Heart left ventricle (tissue), 16 donors: Measurements from ENCODE around the gene ARHGAP18. TPM values are rescaled to one million over a fixed set of nuclear protein-coding genes. Genes with fewer than 3 reads are reported as not detected.

ENCODE experiments used
- ATAC-seq, 4 donors: fragments of 200-7000 bp; cut with Tn5 transposase; one replicate each; pipeline ENCODE4 v1.9.1; 2020 to 2022; ENCODE audit warnings: moderate library complexity in 4 of 4, mild to moderate bottlenecking in 3 of 4, moderate number of reproducible peaks in 1 of 4
- DNase-seq, 5 donors: peaks; one replicate each; pipeline ENCODE4 v3.0.0-alpha.2; 2020
- H3K27ac ChIP-seq, 12 donors: fragments of 200-600 bp; sonication (generic) in 4 of 12; one replicate each; pipeline versions ENCODE4 v1.5.0 to v1.8.0; 2016 to 2022; ENCODE audit warnings: mild to moderate bottlenecking in 2 of 12
- H3K27me3 ChIP-seq, 9 donors: fragments of 200-600 bp; sonication (generic) in 2 of 9; one replicate each; pipeline versions ENCODE4 v1.5.1 to v1.8.0; 2016 to 2022; ENCODE audit warnings: mild to moderate bottlenecking in 3 of 9
- H3K36me3 ChIP-seq, 9 donors: fragments of 200-600 bp; sonication (generic) in 2 of 9; one replicate each; pipeline versions ENCODE4 v1.5.0 to v1.8.0; 2018 to 2022; ENCODE audit warnings: mild to moderate bottlenecking in 2 of 9
- H3K4me1 ChIP-seq, 12 donors: fragments of 200-600 bp; sonication (generic) in 4 of 12; one replicate each; pipeline versions ENCODE4 v1.5.0 to v1.8.0; 2016 to 2022; ENCODE audit warnings: mild to moderate bottlenecking in 3 of 12
- H3K4me3 ChIP-seq, 12 donors: fragments of 200-600 bp; sonication (generic) in 4 of 12; one replicate each; pipeline versions ENCODE4 v1.5.0 to v1.8.0; 2017 to 2022; ENCODE audit warnings: mild to moderate bottlenecking in 9 of 12, moderate library complexity in 4 of 12
- H3K9me3 ChIP-seq, 12 donors: fragments of 200-600 bp; sonication (generic) in 4 of 12; one replicate each; pipeline versions ENCODE4 v1.5.0 to v1.8.0; 2016 to 2022; ENCODE audit warnings: mild to moderate bottlenecking in 1 of 12
- CTCF ChIP-seq, 12 donors: fragments of 200-600 bp; sonication (generic) in 4 of 12; IDR thresholded peaks; one replicate each; pipeline versions ENCODE4 v1.5.0 to v1.8.0; 2018 to 2022; ENCODE audit warnings: antibody characterized with exemption in 12 of 12, mild to moderate bottlenecking in 5 of 12
- POLR2A ChIP-seq, 2 donors: fragments of 450-650 bp; IDR thresholded peaks; one replicate each; pipeline ENCODE4 v1.6.1; 2017; ENCODE audit warnings: antibody characterized with exemption in 2 of 2, mild to moderate bottlenecking in 2 of 2, moderate library complexity in 2 of 2
- WGBS, 4 donors: extraction: QIAGEN DNeasy Blood & Tissue Kit in 2 of 4; methylation state at CpG; one replicate each; pipeline versions ENCODE4 v1.1.5 to v1.1.7; 2013 to 2018; 5-methylcytosine and 5-hydroxymethylcytosine counted together
- intact Hi-C, 10 donors: fragments of 100-400 bp; cut with DNase I; formaldehyde crosslinking; loops; one replicate each; pipeline versions ENCODE4 v1.11.1 to v1.14.2; 2022
- polyA plus RNA-seq, 2 donors: library from polyadenylated mRNA; stranded (reverse); fragments of 200-250 nt; gene quantifications; one replicate each; pipeline ENCODE4 v1.2.3, GENCODE V29; 2013
- total RNA-seq, 9 donors: library from RNA; depleted of rRNA in 2 of 9; stranded (reverse); fragments of >200 nt in 2 of 9; fragmentation: NEBNext Ultra II Directional in 3 of 9; extraction: Animal tissue kit (Norgen Biotek cat#: 25700) in 3 of 9; gene quantifications; one replicate each; pipeline versions ENCODE4 v1.1.0 to v1.2.4, GENCODE V29; 2016 to 2023
- donor health status: ischemic (EF 13 %, LVEDD 7.1; RV severe dilation, severe dysfunction).
- donor health status: healthy with polysubstance abuse.
- donor health status: DM: no; HTN: yes; CAD: no.
- donor health status: DM: no; HTN: no; CAD: no.
- donor health status: ischemic (EF 25% LVEDD 6.9; RV normal size, moderate dysfunction).
- donor health status: ischemic (EF 25% LVEDD 5.7; RV mildly dilated, moderate dysfunction).
- donor health status: healthy.
- donor health status: DM: yes; HTN: yes; CAD: no.
- donor health status: ischemic (EF 35%, LVEDD 5.7; RV mildly dilated, moderate dysfunction).
- donor health status: nonischemic (EF 11% LVEDD 7.7; RV severe dilation, severe dysfunction).
- donor health status: DM: yes; HTN: yes; CAD: no.
- donor health status: PGD.
- donor health status: ischemic (EF 29% LVEDD 5.4; RV normal size, mild dysfunction).
- donor health status: nonischemic (EF 23%, LVEDD 6.1; RV moderate dilation, normal function).

ARHGAP18 gene
- total and polyA plus RNA-seq, 11 donors = 1.6 to 26.4 (median 3.9) TPM

DNA sequence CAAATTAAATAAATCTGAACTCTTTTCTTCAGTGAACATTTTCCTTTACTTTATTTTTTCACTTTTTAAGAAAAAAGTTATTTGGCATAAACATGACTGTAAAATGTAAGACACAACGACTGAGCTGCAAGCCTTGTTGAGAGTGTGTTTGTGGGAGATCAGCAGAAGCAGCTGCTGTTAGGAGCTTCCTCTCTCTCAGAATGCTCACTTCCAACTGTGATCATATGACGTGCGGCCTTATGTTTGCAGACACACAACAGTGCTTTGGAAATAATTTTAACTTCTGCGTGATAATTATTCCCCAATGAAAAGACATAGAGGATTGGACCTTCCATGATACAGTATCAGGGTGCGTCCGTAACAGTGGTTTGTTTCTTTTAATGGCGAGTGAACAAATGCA is 104.0 kb downstream of the ARHGAP18 start:
- intact Hi-C loops = loop anchor here in 1 of 10 donors (10.0 kb wide), 1 partner anchor 329 kb away; no protein-coding TSS in a partner anchor
- WGBS, 4 donors = 84 to 89% (median 85%) methylated on average over 7 of the region's 7 CpGs
- TF ChIP-seq POLR2A (IDR thresholded peaks at IDR 0.05) (no peak), CTCF (IDR thresholded peaks at IDR 0.05) (no peak)
- H3K27ac ChIP-seq = peak overlapping the region in 1 of 12 donors; percentile 9
- peaks cover 0 to 52% (median 12%) of the 10 kb centered on the region in 9 donors for H3K36me3 ChIP-seq
- H3K27me3 ChIP-seq = no peaks in the 10 kb centered on the region
- H3K4me3 ChIP-seq = no peak overlapping the region
- no peak for DNase-seq
- ATAC-seq = no peak
- H3K9me3 ChIP-seq = no peaks in the 10 kb centered on the region
- H3K4me1 ChIP-seq = peaks cover 0 to 14% (median 0%) of the 10 kb centered on the region in 12 donors

GRCh38 chr6:129605095-129605494 is 104.9 kb downstream of the ARHGAP18 start:
- WGBS, 4 donors = 77 to 91% (median 87%) methylated on average over 1 of the region's 1 CpG
- intact Hi-C loops = loop anchor here in 1 of 10 donors (10.0 kb wide), 1 partner anchor 330 kb away; no protein-coding TSS in a partner anchor
- DNase-seq (no peak), ATAC-seq (no peak)
- H3K9me3 ChIP-seq = no peaks in the 10 kb centered on the region
- no peak for TF ChIP-seq CTCF (IDR thresholded peaks at IDR 0.05)
- no peak for TF ChIP-seq POLR2A (IDR thresholded peaks at IDR 0.05)
- H3K4me3 ChIP-seq = no peak overlapping the region
- no peak overlapping the region for H3K27ac ChIP-seq
- H3K27me3 ChIP-seq = no peaks in the 10 kb centered on the region
- H3K36me3 ChIP-seq = peaks cover 0 to 43% (median 12%) of the 10 kb centered on the region in 9 donors
- H3K4me1 ChIP-seq = peaks cover 0 to 14% (median 0%) of the 10 kb centered on the region in 12 donors

GRCh38 chr6:129604321-129604720 is 105.7 kb downstream of the ARHGAP18 start:
- DNase-seq (no peak), ATAC-seq (no peak)
- intact Hi-C loops = loop anchor here in 1 of 10 donors (10.0 kb wide), 1 partner anchor 330 kb away; no protein-coding TSS in a partner anchor
- 85 to 96% (median 96%) methylated on average over 4 of the region's 4 CpGs for WGBS, 4 donors
- TF ChIP-seq CTCF (IDR thresholded peaks at IDR 0.05) (no peak), POLR2A (IDR thresholded peaks at IDR 0.05) (no peak)
- Histone ChIP-seq H3K36me3 (peaks cover 0 to 39% (median 13%) of the 10 kb centered on the region in 9 donors), H3K9me3 (no peaks in the 10 kb centered on the region), H3K4me1 (peaks cover 0 to 13% (median 0%) of the 10 kb centered on the region in 12 donors), H3K27me3 (no peaks in the 10 kb centered on the region), H3K4me3 (no peak overlapping the region), H3K27ac (no peak overlapping the region)

DNA sequence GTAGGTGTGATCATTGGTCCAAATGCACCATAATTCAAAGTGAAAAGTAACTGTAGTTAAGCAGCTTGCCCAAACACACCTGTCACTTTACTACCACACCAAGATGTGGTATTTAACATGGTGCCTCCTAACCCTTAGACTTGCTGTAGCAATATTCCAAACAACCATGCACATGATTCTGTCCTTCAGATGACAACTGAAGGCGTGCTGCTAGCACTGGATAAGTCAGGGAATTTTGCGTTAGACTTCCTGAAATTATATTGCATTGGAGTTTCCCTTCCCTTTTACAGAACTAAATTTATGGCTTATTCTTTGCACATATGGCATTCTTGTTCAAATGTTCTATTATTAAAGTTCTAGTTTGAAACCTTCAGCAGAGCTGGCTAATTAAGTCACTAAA is 106.2 kb downstream of the ARHGAP18 start:
- WGBS, 4 donors = 86 to 94% (median 90%) methylated on average over 2 of the region's 2 CpGs
- Histone ChIP-seq H3K27ac (no peak overlapping the region), H3K27me3 (no peaks in the 10 kb centered on the region), H3K4me1 (peaks cover 0 to 8% (median 0%) of the 10 kb centered on the region in 12 donors), H3K9me3 (no peaks in the 10 kb centered on the region), H3K36me3 (peaks cover 0 to 40% (median 13%) of the 10 kb centered on the region in 9 donors), H3K4me3 (no peak overlapping the region)
- DNase-seq (no peak), ATAC-seq (no peak)
- intact Hi-C loops = loop anchor here in 1 of 10 donors (10.0 kb wide), 1 partner anchor 331 kb away; no protein-coding TSS in a partner anchor
- TF ChIP-seq POLR2A (IDR thresholded peaks at IDR 0.05) = no peak
- TF ChIP-seq CTCF (IDR thresholded peaks at IDR 0.05) = no peak
